SK-MEL-5 (cell line): ENCODE data around the gene CBX8. TPM values are rescaled to one million over a fixed set of nuclear protein-coding genes. Genes with fewer than 3 reads are reported as not detected.
"Not testable (repeated sequence)": the region's sequence is repeated elsewhere in the genome, so short reads cannot be mapped to it uniquely, and the experiment has no call there.

Source experiments
- DNase-seq: peaks from one replicate; pipeline ENCODE4 v3.0.0-alpha.2; 2016; ENCODE audit warnings: low read depth, low spot score
- in situ Hi-C: cut with HindIII; loops from 2 replicates; pipeline ENCODE4 v1.10.0; 2016; ENCODE audit warnings: low sequenced_read_pairs, high pct_unique_total_duplicates, low pct_unique_long_range_greater_than_20kb
- total RNA-seq: library from RNA; depleted of rRNA; stranded (reverse); fragments of >200 nt; shearing (Covaris generic); gene quantifications from 2 replicates; pipeline ENCODE4 v1.2.3, GENCODE V29; 2014

Gene CBX8
- total RNA-seq, 1 experiment from 2014 or later, result 34.4 TPM

GRCh38 chr17:79778504-79779083 lies 18.3 kb downstream of the CBX8 start:
- DNase-seq, result peak; percentile 46
- in situ Hi-C loops, result loop anchor here (25.0 kb wide), 1 partner anchor 209 kb away; no protein-coding TSS in a partner anchor

GRCh38 chr17:79777894-79778503 lies 18.9 kb downstream of the CBX8 start, which contains the start of gene CBX2:
TSS of gene CBX2 (plus strand) at chr17:79778148. CDS start at chr17:79778236, 88 bp downstream.
- DNase-seq, result peak; percentile 87
- in situ Hi-C loops, result loop anchor here (25.0 kb wide), 1 partner anchor 209 kb away; no protein-coding TSS in a partner anchor

DNA sequence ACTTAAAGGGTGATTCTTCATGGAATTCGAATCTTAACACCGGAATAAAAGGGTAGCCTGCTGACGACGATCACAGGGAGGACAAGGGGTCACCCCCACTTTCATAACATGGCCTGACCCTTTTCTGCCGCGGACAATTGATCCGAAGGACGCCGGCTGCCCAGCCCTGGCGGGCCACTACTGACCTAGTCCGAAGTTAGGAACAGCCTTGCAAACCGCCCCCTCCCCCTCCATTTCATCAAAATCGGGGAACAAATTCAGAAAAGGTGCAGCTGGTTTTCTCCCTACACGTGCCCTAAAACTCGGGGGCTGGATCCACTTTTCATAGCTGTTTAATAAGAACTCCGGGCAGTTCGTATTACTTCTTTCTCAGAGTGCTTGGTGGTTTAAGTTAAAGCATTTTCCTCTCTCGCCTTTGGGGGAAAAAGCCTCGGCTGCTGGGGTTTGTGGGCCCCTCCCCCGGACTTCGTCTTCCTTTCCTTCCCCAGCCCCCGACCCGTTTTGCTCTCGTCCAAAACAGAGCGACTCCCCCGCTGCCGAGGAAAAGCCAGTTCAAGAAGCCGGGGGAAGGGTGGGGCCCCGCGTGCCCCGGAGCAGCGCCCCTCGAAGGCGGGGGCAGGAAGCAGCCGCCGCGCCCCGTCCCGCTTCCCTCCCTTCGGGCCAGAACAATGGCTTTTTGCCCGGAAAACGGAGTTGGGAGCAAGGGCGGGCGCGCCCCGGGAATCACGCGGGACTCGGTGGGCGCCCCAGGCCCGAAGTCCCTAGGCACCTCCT lies 19.6 kb downstream of the CBX8 start:
- in situ Hi-C loops, result loop anchor here (25.0 kb wide), 1 partner anchor 210 kb away; no protein-coding TSS in a partner anchor
- peak; percentile 78 for DNase-seq

- DNase-seq, result no peak
- in situ Hi-C loops, result loop anchor here (25.0 kb wide), 1 partner anchor 211 kb away; no protein-coding TSS in a partner anchor
Observed at GRCh38 chr17:79776376-79777119, 20.3 kb downstream of the CBX8 start.

DNA sequence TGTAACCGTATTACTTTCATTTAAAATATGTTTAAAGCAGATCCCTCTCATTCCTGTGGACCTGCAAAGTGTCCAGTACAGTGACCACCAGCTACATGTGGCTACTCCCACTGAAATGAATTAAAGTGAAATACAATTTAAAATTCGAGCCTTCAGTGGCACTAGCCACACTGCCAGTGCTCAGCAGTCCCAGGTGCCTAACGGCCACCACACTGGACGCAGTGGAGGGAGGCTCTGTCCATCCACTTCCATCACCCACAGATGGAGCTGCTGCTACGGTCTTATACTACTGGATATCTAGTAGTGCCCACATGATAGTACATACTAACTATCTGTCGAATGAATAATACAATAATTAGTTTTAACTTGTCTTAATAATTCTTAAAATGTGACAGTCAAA lies 21.2 kb downstream of the CBX8 start:
- DNase-seq, result no peak
- in situ Hi-C loops, result loop anchor here (25.0 kb wide), 1 partner anchor 212 kb away; no protein-coding TSS in a partner anchor

GRCh38 chr17:79774561-79774975 lies 22.3 kb downstream of the CBX8 start:
- in situ Hi-C loops, result no loop called here
- DNase-seq, result no peak

- DNase-seq, in situ Hi-C loops: not testable (repeated sequence)
Observed at GRCh38 chr17:79772726-79773125, 24.2 kb downstream of the CBX8 start.

DNA sequence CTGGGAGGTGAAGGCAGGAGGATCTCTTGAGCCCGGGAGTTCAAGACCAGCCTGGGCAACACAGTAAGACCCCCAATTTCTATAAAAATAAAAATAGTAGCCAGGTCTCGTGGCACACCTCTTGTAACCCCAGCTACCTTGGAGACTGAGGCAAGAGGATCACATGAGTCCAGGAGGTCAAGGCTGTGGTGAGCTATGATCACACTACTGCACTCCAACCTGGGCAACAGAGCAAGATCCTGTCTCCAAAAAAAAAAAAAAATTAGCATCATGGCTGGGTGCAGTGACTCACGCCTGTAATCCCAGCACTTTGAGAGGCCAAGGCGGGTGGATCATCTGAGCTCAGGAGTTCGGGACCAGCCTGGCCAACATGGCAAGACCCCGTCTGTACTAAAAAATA lies 25.6 kb downstream of the CBX8 start:
- no peak for DNase-seq
- in situ Hi-C loops, result no loop called here

DNA sequence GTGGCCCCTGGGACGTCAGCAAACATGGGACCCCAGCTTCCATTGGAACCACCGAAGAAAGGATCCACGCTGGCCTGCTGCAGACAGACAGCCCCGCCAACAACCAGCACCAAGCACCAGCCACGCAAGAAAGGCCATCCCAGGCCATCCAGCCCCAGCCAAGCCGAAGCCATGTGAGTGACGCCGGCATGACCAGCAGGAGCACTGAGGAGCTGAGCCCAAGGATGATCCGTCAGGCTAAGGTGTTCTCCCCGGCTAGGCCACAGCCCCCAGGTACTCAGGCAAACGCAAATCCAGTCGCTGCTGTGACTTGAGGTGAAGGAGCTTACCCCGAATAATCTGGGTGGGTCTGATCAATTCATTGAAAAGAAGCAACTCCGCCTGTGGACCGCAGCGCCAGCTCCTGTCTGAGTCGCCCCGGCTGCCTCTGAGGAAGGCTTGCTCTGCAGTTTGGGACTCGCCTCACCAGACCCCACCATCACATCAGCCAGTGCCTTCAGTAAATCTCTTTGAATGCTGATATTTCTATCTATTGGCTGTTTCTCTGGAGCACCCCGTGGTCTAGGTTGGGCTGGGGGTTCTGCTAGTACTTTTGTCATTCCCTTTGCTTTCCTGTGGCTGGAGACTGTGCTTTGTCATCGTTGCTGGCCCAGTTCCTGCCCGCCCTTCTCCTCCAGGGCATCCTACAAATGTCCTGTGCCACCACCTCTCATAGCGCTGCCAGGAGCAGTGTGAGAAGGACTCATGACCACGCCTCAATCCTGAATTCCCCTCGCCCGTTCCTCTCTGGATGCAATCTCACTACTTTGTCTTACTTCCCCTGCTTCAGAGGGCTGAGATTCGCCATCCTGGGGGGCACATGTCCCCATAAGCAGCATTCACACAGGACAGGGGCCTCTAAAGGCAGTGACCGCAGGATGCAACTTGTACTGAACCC lies 27.0 kb downstream of the CBX8 start:
- in situ Hi-C loops, result no loop called here

DNA sequence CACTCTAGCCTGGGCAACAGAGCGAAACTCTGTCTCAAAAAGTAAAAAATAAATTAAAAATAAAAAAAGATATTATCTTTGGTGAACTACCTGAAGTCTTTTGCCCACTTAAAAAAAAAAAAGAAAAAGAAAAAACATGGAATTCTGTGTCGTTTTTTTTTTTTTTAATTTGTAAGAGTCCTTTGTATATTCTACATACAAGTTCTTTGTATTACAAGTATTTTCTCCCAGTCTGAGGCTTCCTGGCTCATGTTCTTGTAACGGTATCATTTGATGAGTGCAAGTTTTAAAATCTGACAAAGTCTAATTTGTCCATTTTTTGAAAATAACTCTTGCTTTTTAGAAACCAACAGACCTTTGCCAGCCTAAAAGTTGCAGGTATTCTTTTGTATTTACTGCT lies 31.2 kb downstream of the CBX8 start:
- in situ Hi-C loops, result no loop called here
- DNase-seq, result peak; percentile 54

More for the DNA sequence above, 27.0 kb downstream of the CBX8 start:
- no peak for DNase-seq

DNA sequence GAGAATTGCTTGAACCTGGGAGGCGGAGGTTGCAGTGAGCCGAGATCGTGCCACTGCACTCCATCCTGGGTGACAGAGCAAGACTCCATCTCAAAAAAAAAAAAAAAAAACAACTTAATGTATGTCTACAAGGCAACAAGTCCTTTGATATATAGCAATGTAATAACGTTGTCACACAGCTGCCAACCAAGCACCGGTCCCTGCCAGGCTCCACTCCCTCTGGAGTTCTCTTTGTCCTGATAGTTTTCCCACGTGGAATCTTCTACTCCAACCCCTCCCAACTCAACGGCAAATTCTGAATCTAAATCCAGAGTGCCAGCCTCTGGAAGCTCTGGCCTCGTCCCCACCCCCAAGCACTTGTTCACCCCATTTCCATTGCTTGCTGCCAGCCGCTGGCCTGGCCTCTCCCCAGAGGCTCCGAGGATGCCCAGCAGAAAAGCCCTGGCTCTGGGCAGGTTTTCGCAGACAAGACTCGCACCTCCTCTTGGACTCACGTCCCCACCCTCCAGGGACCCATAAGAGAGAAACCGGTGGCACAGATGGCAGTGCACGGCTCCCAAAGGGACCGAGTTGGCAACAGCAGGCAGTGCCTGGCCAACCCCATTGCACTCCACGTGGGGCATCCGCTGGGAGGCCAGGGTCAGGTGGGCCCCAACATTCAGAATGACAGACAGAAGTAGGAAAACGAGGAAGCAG lies 34.8 kb downstream of the CBX8 start:
- in situ Hi-C loops, result no loop called here
- no peak for DNase-seq

DNA sequence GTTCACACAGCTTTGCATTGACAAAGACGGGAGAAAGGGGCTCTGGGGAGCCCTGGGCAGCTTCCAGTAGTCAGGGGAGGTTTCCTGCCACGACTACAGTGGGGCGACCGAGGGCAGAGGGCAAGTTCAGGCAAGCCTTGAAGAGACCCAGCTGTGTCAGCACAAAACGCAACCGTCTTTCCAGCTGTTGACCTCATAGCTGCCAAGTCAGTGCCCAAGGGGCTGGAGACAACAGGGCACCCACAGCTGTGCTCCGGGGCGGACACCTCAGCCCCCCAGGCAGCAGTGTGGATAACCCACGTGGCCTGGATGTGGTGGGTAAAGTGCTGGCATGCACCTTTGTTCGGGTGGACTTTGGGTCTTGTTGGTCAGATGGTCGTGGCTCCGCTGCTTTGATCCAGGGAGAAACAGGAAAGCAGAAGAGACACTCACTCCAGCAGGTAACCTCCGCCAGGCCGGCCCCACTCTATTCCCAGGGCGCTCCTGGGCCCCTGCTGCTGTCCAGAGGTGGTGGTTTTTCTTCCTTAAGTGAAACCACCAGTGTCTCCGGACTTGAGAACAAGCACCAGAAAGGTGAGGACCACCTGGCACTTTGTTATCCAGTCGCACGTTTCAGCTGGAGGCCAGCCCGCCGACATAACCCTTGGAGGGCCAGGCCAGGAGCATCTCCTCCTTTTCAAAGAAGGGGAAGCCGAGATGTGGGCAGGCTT lies 36.5 kb downstream of the CBX8 start:
- in situ Hi-C loops, result no loop called here
- no peak for DNase-seq

GRCh38 chr17:79758271-79758670 lies 38.6 kb downstream of the CBX8 start:
- in situ Hi-C loops, result no loop called here
- no peak for DNase-seq

DNA sequence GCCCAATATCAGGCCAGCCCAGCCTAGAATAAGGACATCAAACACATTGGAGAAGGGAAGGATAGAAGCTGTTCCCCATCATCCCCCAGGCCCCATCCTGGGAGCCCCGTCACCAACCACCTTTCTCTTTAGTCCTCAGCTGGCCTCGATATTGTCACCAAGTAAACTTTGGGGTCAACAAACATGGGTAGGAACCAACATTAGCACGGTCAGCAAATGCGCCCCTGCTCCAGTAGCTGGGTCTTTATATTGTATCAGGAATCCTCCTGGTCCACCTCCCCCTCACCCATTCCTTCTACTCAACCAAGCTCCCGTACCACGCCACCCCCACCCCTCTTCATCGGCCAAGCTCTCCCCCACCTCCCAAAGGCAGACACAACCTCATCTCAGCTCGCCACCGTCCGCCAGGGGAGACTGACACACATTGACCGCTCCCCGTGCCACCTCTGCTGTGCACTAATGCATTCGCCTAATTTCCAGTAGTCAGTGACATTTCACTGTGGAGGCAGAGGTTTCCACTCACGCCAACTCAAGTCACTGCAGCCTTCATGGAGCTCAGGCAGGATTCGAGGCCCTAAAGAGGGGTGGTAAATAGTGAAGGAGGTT lies 39.6 kb downstream of the CBX8 start:
- DNase-seq, result no peak
- in situ Hi-C loops, result no loop called here

- DNase-seq, result no peak
- in situ Hi-C loops, result no loop called here
Observed at GRCh38 chr17:79755591-79755990, 41.3 kb downstream of the CBX8 start.
